GM10266 (cell line): Measurements from ENCODE around the gene TRAPPC2L.

Source experiments
- DNase-seq: peaks from one replicate; pipeline ENCODE4 v3.0.0; 2012; ENCODE audit errors: extremely low spot score
- TF ChIP-seq, protein P1 (sequence below): IDR thresholded peaks from 2 replicates; pipeline ENCODE4 v1.5.1; 2012; ENCODE audit warnings: mild to moderate bottlenecking, low read depth; ENCODE audit not compliant: control insufficient read depth, insufficient read depth; ENCODE audit errors: missing control alignments

The TRAPPC2L gene

DNA sequence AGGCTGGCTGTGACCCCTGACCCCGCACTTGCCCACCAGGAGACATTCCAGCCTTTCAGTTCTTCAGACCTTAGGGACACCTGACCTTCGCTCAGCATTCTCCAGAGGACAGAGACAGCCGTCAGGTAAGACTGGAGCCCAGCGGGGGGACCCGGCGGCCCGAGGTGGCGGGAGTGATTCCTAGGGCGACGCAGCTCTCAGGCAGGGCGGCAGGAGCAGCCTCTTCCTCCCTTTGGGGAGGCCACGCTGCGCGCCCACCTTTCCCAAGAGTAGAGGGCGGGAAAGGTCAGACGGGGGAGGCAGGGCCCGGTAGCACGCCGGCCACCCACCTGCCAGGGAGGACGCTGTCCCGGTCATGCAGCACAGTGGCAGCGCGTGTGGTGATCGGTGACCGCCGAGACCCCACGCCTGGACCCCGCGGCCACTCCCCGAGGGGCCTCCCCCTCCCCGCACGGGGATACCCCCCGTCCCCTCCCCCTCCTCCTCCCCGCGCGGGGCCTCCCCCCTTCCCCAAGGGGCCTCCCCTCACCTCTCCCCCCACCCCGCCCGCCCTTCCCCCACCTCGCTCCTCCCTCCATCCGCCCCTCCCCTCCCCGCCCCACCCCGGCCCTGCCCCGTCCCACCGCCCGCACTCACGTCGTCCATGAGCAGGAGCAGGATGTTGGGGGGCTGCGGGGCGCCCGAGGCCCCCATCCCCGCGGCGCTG lies 652 bp upstream of the TRAPPC2L start:
- DNase-seq: no peak
- TF ChIP-seq, protein P1, sequence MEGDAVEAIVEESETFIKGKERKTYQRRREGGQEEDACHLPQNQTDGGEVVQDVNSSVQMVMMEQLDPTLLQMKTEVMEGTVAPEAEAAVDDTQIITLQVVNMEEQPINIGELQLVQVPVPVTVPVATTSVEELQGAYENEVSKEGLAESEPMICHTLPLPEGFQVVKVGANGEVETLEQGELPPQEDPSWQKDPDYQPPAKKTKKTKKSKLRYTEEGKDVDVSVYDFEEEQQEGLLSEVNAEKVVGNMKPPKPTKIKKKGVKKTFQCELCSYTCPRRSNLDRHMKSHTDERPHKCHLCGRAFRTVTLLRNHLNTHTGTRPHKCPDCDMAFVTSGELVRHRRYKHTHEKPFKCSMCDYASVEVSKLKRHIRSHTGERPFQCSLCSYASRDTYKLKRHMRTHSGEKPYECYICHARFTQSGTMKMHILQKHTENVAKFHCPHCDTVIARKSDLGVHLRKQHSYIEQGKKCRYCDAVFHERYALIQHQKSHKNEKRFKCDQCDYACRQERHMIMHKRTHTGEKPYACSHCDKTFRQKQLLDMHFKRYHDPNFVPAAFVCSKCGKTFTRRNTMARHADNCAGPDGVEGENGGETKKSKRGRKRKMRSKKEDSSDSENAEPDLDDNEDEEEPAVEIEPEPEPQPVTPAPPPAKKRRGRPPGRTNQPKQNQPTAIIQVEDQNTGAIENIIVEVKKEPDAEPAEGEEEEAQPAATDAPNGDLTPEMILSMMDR: no peak

GRCh38 chr16:88857728-88858339 lies 907 bp downstream of the TRAPPC2L start:
- DNase-seq: peak; percentile 91

GRCh38 chr16:88859381-88860091 lies 2.6 kb downstream of the TRAPPC2L start:
- TF ChIP-seq, protein P1: no peak
- no peak for DNase-seq

More at GRCh38 chr16:88857728-88858339, 907 bp downstream of the TRAPPC2L start:
- TF ChIP-seq, protein P1: peak; percentile 87

GRCh38 chr16:88861359-88861758 lies 4.4 kb downstream of the TRAPPC2L start:
- no peak for DNase-seq
- TF ChIP-seq, protein P1: no peak

- DNase-seq: no peak
- TF ChIP-seq, protein P1: no peak
These were observed 6.0 kb downstream of the TRAPPC2L start for GRCh38 chr16:88862968-88863367.

DNA sequence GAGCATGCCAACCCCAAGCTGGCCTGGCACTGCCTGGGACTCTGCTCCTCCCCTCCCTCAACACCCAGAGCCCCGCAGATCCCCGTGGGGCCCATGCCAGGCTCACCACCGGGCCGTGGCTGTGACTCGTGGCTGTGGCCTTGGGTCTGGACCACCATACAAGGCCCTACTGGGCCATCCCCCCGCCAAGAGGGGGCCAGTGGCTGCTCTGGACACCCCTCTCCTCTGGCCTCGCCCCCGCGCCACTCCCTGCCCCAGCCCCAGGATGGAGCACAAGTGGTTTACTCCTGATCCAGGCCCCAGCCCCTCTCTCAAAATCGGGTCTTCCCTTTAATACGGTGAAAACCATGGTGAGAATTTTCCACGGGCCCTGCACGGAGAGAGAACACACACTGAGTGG lies 6.5 kb downstream of the TRAPPC2L start:
- TF ChIP-seq, protein P1: no peak
- no peak for DNase-seq
